ENCODE measurements around the gene SSR4. TPM values are rescaled to one million over a fixed set of nuclear protein-coding genes. Genes with fewer than 3 reads are reported as not detected.
A peak's percentile ranks its signal among the peaks of the same experiment; 100 is the strongest.
"Not testable (repeated sequence)": the region's sequence is repeated elsewhere in the genome, so short reads cannot be mapped to it uniquely, and the experiment has no call there.

The SSR4 gene
- total RNA-seq = 128 and 239 TPM in 2 replicates

- H3K4me3 ChIP-seq (ENCODE audit: low read depth, low read length) = peak within 1 kb of the TSS; percentile 69
- peak; percentile 30 for DNase-seq (ENCODE audit: low read depth)
- no peak for TF ChIP-seq CTCF (conservative IDR thresholded peaks at IDR 0.05; ENCODE audit: low read depth, low read length)
Observed at GRCh38 chrX:153794018-153794896, at the start of gene SSR4, which contains the start of gene IDH3G. TSS of gene SSR4 (plus strand) at chrX:153794668. CDS start at chrX:153794688, 20 bp downstream. TSS of gene IDH3G (minus strand) at chrX:153794375. CDS start at chrX:153794326, 49 bp downstream.

GRCh38 chrX:153745067-153745433 lies 49.4 kb upstream of the SSR4 start:
- DNase-seq (ENCODE audit: low read depth); H3K4me3 ChIP-seq (ENCODE audit: low read depth, low read length): not testable (repeated sequence)

GRCh38 chrX:153746359-153746758 lies 48.1 kb upstream of the SSR4 start:
- no peak for DNase-seq (ENCODE audit: low read depth)
- TF ChIP-seq CTCF (conservative IDR thresholded peaks at IDR 0.05; ENCODE audit: low read depth, low read length) = no peak
- no peak overlapping the region for H3K4me3 ChIP-seq (ENCODE audit: low read depth, low read length)

GRCh38 chrX:153746991-153747390 lies 47.5 kb upstream of the SSR4 start:
- H3K4me3 ChIP-seq (ENCODE audit: low read depth, low read length); DNase-seq (ENCODE audit: low read depth): not testable (repeated sequence)

GRCh38 chrX:153749017-153749416 lies 45.5 kb upstream of the SSR4 start:
- not testable (repeated sequence) for H3K4me3 ChIP-seq (ENCODE audit: low read depth, low read length); DNase-seq (ENCODE audit: low read depth)

GRCh38 chrX:153750127-153750774 lies 44.2 kb upstream of the SSR4 start:
- TF ChIP-seq CTCF (conservative IDR thresholded peaks at IDR 0.05; ENCODE audit: low read depth, low read length) = no peak
- H3K4me3 ChIP-seq (ENCODE audit: low read depth, low read length) = no peak overlapping the region
- no peak for DNase-seq (ENCODE audit: low read depth)

GRCh38 chrX:153755136-153755535 lies 39.3 kb upstream of the SSR4 start:
- H3K4me3 ChIP-seq (ENCODE audit: low read depth, low read length) = no peak overlapping the region
- no peak for TF ChIP-seq CTCF (conservative IDR thresholded peaks at IDR 0.05; ENCODE audit: low read depth, low read length)
- no peak for DNase-seq (ENCODE audit: low read depth)

- no peak overlapping the region for H3K4me3 ChIP-seq (ENCODE audit: low read depth, low read length)
- no peak for TF ChIP-seq CTCF (conservative IDR thresholded peaks at IDR 0.05; ENCODE audit: low read depth, low read length)
- no peak for DNase-seq (ENCODE audit: low read depth)
Observed at GRCh38 chrX:153761863-153762262, 32.6 kb upstream of the SSR4 start.
